GM12878 (cell line): Measurements from ENCODE around the gene KRTAP5-6. TPM values are rescaled to one million over a fixed set of nuclear protein-coding genes. Genes with fewer than 3 reads are reported as not detected.

ENCODE experiments used
- ATAC-seq: fragments of 200-7000 bp; cut with Tn5 transposase; 3 replicates; pipeline ENCODE4 v1.9.1; 2020; ENCODE audit warnings: mild to moderate bottlenecking, moderate library complexity
- BruUV-seq: library from RNA; stranded (reverse); fragments of 400-500 nt; replicated peaks from 2 replicates; lab custom pipeline; 2021; lab: Mats Ljungman, UMichigan
- CTCF ChIA-PET: fragments of 300-600 bp; sonication (Branson Sonifier 250); formaldehyde crosslinking; extraction: SDS; loops from one replicate; lab custom pipeline; 2021; ENCODE audit warnings: inconsistent platforms; lab: Yijun Ruan, JAX
- POLR2A ChIA-PET: fragments of 350-600 bp; formaldehyde crosslinking; extraction: SDS; loops from one replicate; lab custom pipeline; 2021; ENCODE audit warnings: inconsistent platforms; lab: Charles Lee
- RAD21 ChIA-PET: fragments of 300-600 bp; sonication (Branson Sonifier 250); formaldehyde crosslinking; loops from one replicate; lab custom pipeline; 2023; ENCODE audit warnings: antibody characterized with exemption; ENCODE audit not compliant: unreplicated experiment; lab: Charles Lee
- SMC1A ChIA-PET: fragments of 300-600 bp; sonication (Branson Sonifier 250); formaldehyde crosslinking; loops from one replicate; lab custom pipeline; 2023; ENCODE audit not compliant: unreplicated experiment, uncharacterized antibody; lab: Charles Lee
- DNase-seq: peaks from one replicate; pipeline ENCODE4 v3.0.0-alpha.2; 2011; ENCODE audit warnings: low read depth, low spot score
- FAIRE-seq: peaks from 3 replicates; lab custom pipeline; 2011; peaks lifted over from hg19 to GRCh38; lab: Jason Lieb, UNC
- H2AFZ ChIP-seq: 2 replicates; pipeline ENCODE4 v1.6.0; 2011; ENCODE audit warnings: low read depth, low read length, control low read depth; ENCODE audit not compliant: control insufficient read depth
- H3K27ac ChIP-seq: 2 replicates; pipeline ENCODE4 v1.5.1; 2011; ENCODE audit warnings: control low read depth; ENCODE audit not compliant: control insufficient read depth, insufficient read depth
- H3K27me3 ChIP-seq, 2 experiments: replicated peaks in 1 of 2; 2 replicates each; pipeline versions ENCODE4 v1.6.0 to v1.6.1; 2011; ENCODE audit warnings: low read length in 1 of 2; ENCODE audit not compliant: control insufficient read depth in 2 of 2, insufficient read depth in 2 of 2
- H3K36me3 ChIP-seq, 2 experiments: 2 replicates each; pipeline ENCODE4 v1.5.1; 2011; ENCODE audit warnings: low read length in 1 of 2; ENCODE audit not compliant: control insufficient read depth in 2 of 2, insufficient read depth in 2 of 2
- H3K4me1 ChIP-seq: 2 replicates; pipeline ENCODE4 v1.6.1; 2011; ENCODE audit warnings: mild to moderate bottlenecking, low read length, moderate library complexity, mixed read lengths; ENCODE audit not compliant: control insufficient read depth, insufficient read depth
- H3K4me2 ChIP-seq: 2 replicates; pipeline ENCODE4 v1.6.0; 2011; ENCODE audit warnings: control low read depth; ENCODE audit not compliant: control insufficient read depth, insufficient read depth
- H3K4me3 ChIP-seq: fragments of 200-600 bp; sonication (generic); 2 replicates; pipeline ENCODE4 v1.5.1; 2016
- H3K79me2 ChIP-seq: 2 replicates; pipeline ENCODE4 v1.6.0; 2011; ENCODE audit warnings: low read length; ENCODE audit not compliant: control insufficient read depth, insufficient read depth
- H3K9ac ChIP-seq: 2 replicates; pipeline ENCODE4 v1.8.0; 2011; ENCODE audit warnings: low read length, control low read depth, mixed read lengths; ENCODE audit not compliant: control insufficient read depth, insufficient read depth
- H3K9me3 ChIP-seq: replicated peaks from 3 replicates; pipeline ENCODE4 v1.5.1; 2011; ENCODE audit warnings: mild to moderate bottlenecking, low read length; ENCODE audit not compliant: control insufficient read depth, insufficient read depth
- H4K20me1 ChIP-seq: 2 replicates; pipeline ENCODE4 v1.6.0; 2011; ENCODE audit not compliant: control insufficient read depth, insufficient read depth
- ATF7 ChIP-seq: fragments of 450-650 bp; IDR thresholded peaks from 2 replicates; pipeline ENCODE4 v1.6.1; 2016; ENCODE audit warnings: low read depth, mild to moderate bottlenecking
- BRCA1 ChIP-seq: IDR thresholded peaks from 2 replicates; pipeline ENCODE4 v1.6.1; 2011; ENCODE audit warnings: low read depth, low read length, improper control_type of control experiment
- IKZF2 ChIP-seq, 2 experiments: fragments of 450-650 bp; IDR thresholded peaks; 2 replicates each; pipeline ENCODE4 v1.6.1; 2017; ENCODE audit warnings: mild to moderate bottlenecking in 2 of 2, moderate library complexity in 2 of 2
- JUND ChIP-seq: IDR thresholded peaks from 2 replicates; pipeline ENCODE4 v1.6.1; 2012; ENCODE audit warnings: low read depth, mild to moderate bottlenecking, low read length, improper control_type of control experiment, moderate library complexity
- RUNX3 ChIP-seq: IDR thresholded peaks from 2 replicates; pipeline ENCODE4 v1.6.1; 2012; ENCODE audit warnings: low read length, inconsistent platforms
- YBX1 ChIP-seq: fragments of 450-650 bp; IDR thresholded peaks from 2 replicates; pipeline ENCODE4 v1.6.1; 2016; ENCODE audit warnings: antibody characterized with exemption
- ZBED1 ChIP-seq: IDR thresholded peaks from 2 replicates; pipeline ENCODE4 v1.6.1; 2016; ENCODE audit warnings: borderline replicate concordance
- WGBS: methylation state at CpG from one replicate; pipeline ENCODE4 v1.1.6; 2016; ENCODE audit warnings: low lambda C conversion rate; ENCODE audit not compliant: insufficient replicate concordance, insufficient coverage; ENCODE audit errors: missing lambda C conversion rate; 5-methylcytosine and 5-hydroxymethylcytosine counted together
- in situ Hi-C: fragments of 300-500 bp; cut with MboI; formaldehyde crosslinking; loops from 9 replicates; pipeline ENCODE4 v1.14.3; 2018; ENCODE audit warnings: mixed read lengths
- intact Hi-C: fragments of 100-400 bp; cut with micrococcal nuclease; formaldehyde crosslinking; loops from one replicate; pipeline ENCODE4 v1.14.2; 2022; ENCODE audit not compliant: unreplicated experiment
- polyA plus RNA-seq, 11 experiments: library from polyadenylated mRNA; depleted of rRNA in 4 of 11; unstranded in 6 of 11; stranded (reverse) in 5 of 11; fragments of >200 nt; fragmentation: Nextera tagmentation in 4 of 11; fragmentation: Illumina TruSeq in 1 of 11; extraction: Ambion mirVana in 4 of 11; extraction: Trizol in 1 of 11; gene quantifications; 1 replicate in 1 of 11; 2 replicates in 10 of 11; pipeline versions ENCODE4 v1.2.1 to v1.2.3, GENCODE V29; 2011 to 2016; ENCODE audit warnings: inconsistent platforms in 2 of 11, missing spikeins in 2 of 11, low read depth in 1 of 11
- total RNA-seq, 4 experiments: library from RNA; depleted of rRNA in 3 of 4; stranded (reverse); fragments of >200 nt in 3 of 4; fragmentation: Illumina TruSeq in 1 of 4; extraction: Trizol in 1 of 4; gene quantifications; 2 replicates each; pipeline versions ENCODE4 v1.2.1 to v1.2.3, GENCODE V29; 2013 to 2021
- TF ChIP-seq, protein P1 (sequence below): fragments of 450-650 bp; formaldehyde crosslinking; IDR thresholded peaks from 2 replicates; pipeline ENCODE4 v1.5.0; 2022; ENCODE audit warnings: mild to moderate bottlenecking, missing genetic modification characterization
- TF ChIP-seq, protein P2 (sequence below): fragments of 450-650 bp; IDR thresholded peaks from 2 replicates; pipeline ENCODE4 v1.6.1; 2016; ENCODE audit warnings: mild to moderate bottlenecking, moderate library complexity, borderline replicate concordance

The KRTAP5-6 gene
- total and polyA plus RNA-seq, 10 of the 15 experiments (the other 5 are each of a cell fraction or from before 2014, with no cell fraction given) = not detected

DNA sequence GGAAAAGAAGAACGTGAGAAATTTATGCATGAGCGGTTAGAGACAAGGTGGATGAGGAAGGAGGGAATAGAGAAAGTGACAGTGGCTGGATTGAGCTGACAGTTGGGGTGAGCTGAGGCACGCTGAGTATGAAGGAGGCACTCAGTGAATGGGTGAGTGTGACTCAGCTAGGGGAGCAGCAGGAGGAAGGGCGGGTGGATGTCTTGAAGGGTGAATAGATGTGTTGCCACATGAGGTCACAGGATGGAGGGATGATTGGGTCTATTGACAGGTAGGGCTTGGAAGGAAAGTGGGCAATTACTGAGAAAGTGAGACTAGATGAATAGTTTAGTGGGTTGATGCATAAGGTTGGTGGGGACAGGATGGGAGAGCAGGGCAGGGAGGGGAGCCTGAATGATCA, 45.4 kb downstream of the KRTAP5-6 start:
- Histone ChIP-seq H3K4me1 (no peaks in the 10 kb centered on the region), H3K79me2 (no peaks in the 10 kb centered on the region), H3K27ac (no peak overlapping the region), H4K20me1 (no peaks in the 10 kb centered on the region), H2AFZ (no peak overlapping the region), H3K36me3 (no peaks in the 10 kb centered on the region), H3K27me3 (no peaks in the 10 kb centered on the region), H3K9ac (no peak overlapping the region), H3K4me3 (no peak overlapping the region), H3K4me2 (no peak overlapping the region), H3K9me3 (no peaks in the 10 kb centered on the region; the same call in 2 of the 3 replicates)
- WGBS = 23% methylated on average over 4 of the region's 4 CpGs
- in situ Hi-C loops = no loop called here
- ATAC-seq = no peak
- ChIA-PET SMC1A (interaction anchor here (0.6 kb wide), 1 partner anchor 32 kb away, joined by 3 read pairs; no protein-coding TSS in a partner anchor), POLR2A (no interaction called here), CTCF (no interaction called here), RAD21 (no interaction called here)
- DNase-seq = no peak
- TF ChIP-seq ATF7 = no peak
- no peak for TF ChIP-seq RUNX3
- no peak for TF ChIP-seq YBX1
- TF ChIP-seq, protein P1, sequence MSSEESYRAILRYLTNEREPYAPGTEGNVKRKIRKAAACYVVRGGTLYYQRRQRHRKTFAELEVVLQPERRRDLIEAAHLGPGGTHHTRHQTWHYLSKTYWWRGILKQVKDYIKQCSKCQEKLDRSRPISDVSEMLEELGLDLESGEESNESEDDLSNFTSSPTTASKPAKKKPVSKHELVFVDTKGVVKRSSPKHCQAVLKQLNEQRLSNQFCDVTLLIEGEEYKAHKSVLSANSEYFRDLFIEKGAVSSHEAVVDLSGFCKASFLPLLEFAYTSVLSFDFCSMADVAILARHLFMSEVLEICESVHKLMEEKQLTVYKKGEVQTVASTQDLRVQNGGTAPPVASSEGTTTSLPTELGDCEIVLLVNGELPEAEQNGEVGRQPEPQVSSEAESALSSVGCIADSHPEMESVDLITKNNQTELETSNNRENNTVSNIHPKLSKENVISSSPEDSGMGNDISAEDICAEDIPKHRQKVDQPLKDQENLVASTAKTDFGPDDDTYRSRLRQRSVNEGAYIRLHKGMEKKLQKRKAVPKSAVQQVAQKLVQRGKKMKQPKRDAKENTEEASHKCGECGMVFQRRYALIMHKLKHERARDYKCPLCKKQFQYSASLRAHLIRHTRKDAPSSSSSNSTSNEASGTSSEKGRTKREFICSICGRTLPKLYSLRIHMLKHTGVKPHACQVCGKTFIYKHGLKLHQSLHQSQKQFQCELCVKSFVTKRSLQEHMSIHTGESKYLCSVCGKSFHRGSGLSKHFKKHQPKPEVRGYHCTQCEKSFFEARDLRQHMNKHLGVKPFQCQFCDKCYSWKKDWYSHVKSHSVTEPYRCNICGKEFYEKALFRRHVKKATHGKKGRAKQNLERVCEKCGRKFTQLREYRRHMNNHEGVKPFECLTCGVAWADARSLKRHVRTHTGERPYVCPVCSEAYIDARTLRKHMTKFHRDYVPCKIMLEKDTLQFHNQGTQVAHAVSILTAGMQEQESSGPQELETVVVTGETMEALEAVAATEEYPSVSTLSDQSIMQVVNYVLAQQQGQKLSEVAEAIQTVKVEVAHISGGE (CRISPR knock-in tag) = no peak
- TF ChIP-seq ZBED1 = no peak
- no peak for TF ChIP-seq BRCA1
- TF ChIP-seq, protein P2, sequence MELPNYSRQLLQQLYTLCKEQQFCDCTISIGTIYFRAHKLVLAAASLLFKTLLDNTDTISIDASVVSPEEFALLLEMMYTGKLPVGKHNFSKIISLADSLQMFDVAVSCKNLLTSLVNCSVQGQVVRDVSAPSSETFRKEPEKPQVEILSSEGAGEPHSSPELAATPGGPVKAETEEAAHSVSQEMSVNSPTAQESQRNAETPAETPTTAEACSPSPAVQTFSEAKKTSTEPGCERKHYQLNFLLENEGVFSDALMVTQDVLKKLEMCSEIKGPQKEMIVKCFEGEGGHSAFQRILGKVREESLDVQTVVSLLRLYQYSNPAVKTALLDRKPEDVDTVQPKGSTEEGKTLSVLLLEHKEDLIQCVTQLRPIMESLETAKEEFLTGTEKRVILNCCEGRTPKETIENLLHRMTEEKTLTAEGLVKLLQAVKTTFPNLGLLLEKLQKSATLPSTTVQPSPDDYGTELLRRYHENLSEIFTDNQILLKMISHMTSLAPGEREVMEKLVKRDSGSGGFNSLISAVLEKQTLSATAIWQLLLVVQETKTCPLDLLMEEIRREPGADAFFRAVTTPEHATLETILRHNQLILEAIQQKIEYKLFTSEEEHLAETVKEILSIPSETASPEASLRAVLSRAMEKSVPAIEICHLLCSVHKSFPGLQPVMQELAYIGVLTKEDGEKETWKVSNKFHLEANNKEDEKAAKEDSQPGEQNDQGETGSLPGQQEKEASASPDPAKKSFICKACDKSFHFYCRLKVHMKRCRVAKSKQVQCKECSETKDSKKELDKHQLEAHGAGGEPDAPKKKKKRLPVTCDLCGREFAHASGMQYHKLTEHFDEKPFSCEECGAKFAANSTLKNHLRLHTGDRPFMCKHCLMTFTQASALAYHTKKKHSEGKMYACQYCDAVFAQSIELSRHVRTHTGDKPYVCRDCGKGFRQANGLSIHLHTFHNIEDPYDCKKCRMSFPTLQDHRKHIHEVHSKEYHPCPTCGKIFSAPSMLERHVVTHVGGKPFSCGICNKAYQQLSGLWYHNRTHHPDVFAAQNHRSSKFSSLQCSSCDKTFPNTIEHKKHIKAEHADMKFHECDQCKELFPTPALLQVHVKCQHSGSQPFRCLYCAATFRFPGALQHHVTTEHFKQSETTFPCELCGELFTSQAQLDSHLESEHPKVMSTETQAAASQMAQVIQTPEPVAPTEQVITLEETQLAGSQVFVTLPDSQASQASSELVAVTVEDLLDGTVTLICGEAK = no peak
- no peak for TF ChIP-seq JUND
- no peak for TF ChIP-seq IKZF2 (IDR thresholded peaks at IDR 0.05)
- BruUV-seq = no TSS peak
- no peak for FAIRE-seq
- intact Hi-C loops = no loop called here
